Activated CD4-positive, alpha-beta memory T cell treated with anti-CD3 and anti-CD28 coated beads, Interleukin-2, amount 10 ng/mL, durations not matched to agents 7 days and 5 days (primary cell): ENCODE data around the gene ZNF33B. TPM values are rescaled to one million over a fixed set of nuclear protein-coding genes. Genes with fewer than 3 reads are reported as not detected.
"Not testable (repeated sequence)": the region's sequence is repeated elsewhere in the genome, so short reads cannot be mapped to it uniquely, and the experiment has no call there.

Experiments
- CTCF ChIA-PET: fragments of 350-600 bp; sonication (Branson Sonifier 250); formaldehyde crosslinking; loops from one replicate; lab custom pipeline; 2021; ENCODE audit warnings: antibody characterized with exemption, inconsistent platforms; lab: Charles Lee
- POLR2A ChIA-PET: fragments of 350-600 bp; sonication (Branson Sonifier 250); formaldehyde crosslinking; loops from one replicate; lab custom pipeline; 2021; ENCODE audit warnings: antibody characterized with exemption; lab: Charles Lee
- DNase-seq: peaks from one replicate; pipeline ENCODE4 v3.0.0-alpha.2; 2020
- H3K27ac Mint-ChIP-seq: one replicate; pipeline ENCODE4 v1.8.0; 2021; ENCODE audit warnings: mild to moderate bottlenecking, mixed read lengths
- H3K27me3 Mint-ChIP-seq: one replicate; pipeline ENCODE4 v1.8.0; 2021; ENCODE audit warnings: mixed read lengths
- H3K36me3 Mint-ChIP-seq: one replicate; pipeline ENCODE4 v1.8.0; 2021; ENCODE audit warnings: low read depth, mixed read lengths
- H3K4me1 Mint-ChIP-seq: one replicate; pipeline ENCODE4 v1.8.0; 2021; ENCODE audit warnings: mixed read lengths
- H3K4me3 Mint-ChIP-seq: one replicate; pipeline ENCODE4 v1.8.0; 2021; ENCODE audit warnings: mild to moderate bottlenecking, mixed read lengths
- H3K9me3 Mint-ChIP-seq: one replicate; pipeline ENCODE4 v1.8.0; 2021; ENCODE audit warnings: mixed read lengths
- total RNA-seq, 2 experiments: library from RNA; stranded (reverse); gene quantifications; one replicate each; pipeline ENCODE4 v1.2.3, GENCODE V29; 2021

Gene ZNF33B
- total RNA-seq, 2 experiments from 2014 or later = 19.9 to 23.8 TPM

GRCh38 chr10:42594246-42594650, 44.1 kb downstream of the ZNF33B start:
- H3K9me3 Mint-ChIP-seq = peaks cover 72% of the 10 kb centered on the region
- no peak overlapping the region for H3K4me3 Mint-ChIP-seq

GRCh38 chr10:42593284-42593683, 45.1 kb downstream of the ZNF33B start:
- H3K4me3 Mint-ChIP-seq = no peak overlapping the region
- POLR2A ChIA-PET = no interaction called here

More at GRCh38 chr10:42594246-42594650, 44.1 kb downstream of the ZNF33B start:
- Mint-ChIP-seq H3K27ac (no peak overlapping the region), H3K4me1 (no peaks in the 10 kb centered on the region), H3K36me3 (peaks cover 73% of the 10 kb centered on the region), H3K27me3 (no peaks in the 10 kb centered on the region)
- no peak for DNase-seq
- POLR2A ChIA-PET = no interaction called here
- CTCF ChIA-PET = no interaction called here

GRCh38 chr10:42583828-42584227, 54.5 kb downstream of the ZNF33B start:
- H3K36me3 Mint-ChIP-seq = peaks cover 18% of the 10 kb centered on the region
- no peaks in the 10 kb centered on the region for H3K4me1 Mint-ChIP-seq
- ChIA-PET POLR2A (no interaction called here), CTCF (no interaction called here)
- H3K27me3 Mint-ChIP-seq = no peaks in the 10 kb centered on the region
- H3K9me3 Mint-ChIP-seq = peaks cover 48% of the 10 kb centered on the region
- H3K27ac Mint-ChIP-seq = no peak overlapping the region
- DNase-seq = no peak
- no peak overlapping the region for H3K4me3 Mint-ChIP-seq

More at GRCh38 chr10:42593284-42593683, 45.1 kb downstream of the ZNF33B start:
- no peak for DNase-seq
- CTCF ChIA-PET = no interaction called here
- no peak overlapping the region for H3K27ac Mint-ChIP-seq
- no peaks in the 10 kb centered on the region for H3K27me3 Mint-ChIP-seq
- no peaks in the 10 kb centered on the region for H3K4me1 Mint-ChIP-seq
- H3K9me3 Mint-ChIP-seq = peaks cover 71% of the 10 kb centered on the region
- H3K36me3 Mint-ChIP-seq = peaks cover 75% of the 10 kb centered on the region

GRCh38 chr10:42578019-42578418, 60.4 kb downstream of the ZNF33B start:
- POLR2A ChIA-PET = no interaction called here
- Mint-ChIP-seq H3K27me3 (no peaks in the 10 kb centered on the region), H3K9me3 (peaks cover 23% of the 10 kb centered on the region), H3K4me3 (no peak overlapping the region), H3K27ac (no peak overlapping the region), H3K4me1 (peaks cover 2% of the 10 kb centered on the region), H3K36me3 (no peaks in the 10 kb centered on the region)
- CTCF ChIA-PET = no interaction called here
- no peak for DNase-seq

- Mint-ChIP-seq H3K36me3 (no peaks in the 10 kb centered on the region), H3K27ac (no peak overlapping the region), H3K27me3 (no peaks in the 10 kb centered on the region), H3K4me1 (peaks cover 2% of the 10 kb centered on the region), H3K4me3 (no peak overlapping the region), H3K9me3 (peaks cover 14% of the 10 kb centered on the region)
- no peak for DNase-seq
- CTCF ChIA-PET = no interaction called here
- POLR2A ChIA-PET = no interaction called here
These were observed 62.0 kb downstream of the ZNF33B start for GRCh38 chr10:42576338-42576737.

- Mint-ChIP-seq H3K4me3 (no peak overlapping the region), H3K4me1 (peaks cover 2% of the 10 kb centered on the region), H3K9me3 (peaks cover 12% of the 10 kb centered on the region), H3K36me3 (no peaks in the 10 kb centered on the region), H3K27me3 (no peaks in the 10 kb centered on the region), H3K27ac (no peak overlapping the region)
- POLR2A ChIA-PET = no interaction called here
- CTCF ChIA-PET = no interaction called here
- DNase-seq = no peak
These were observed 64.0 kb downstream of the ZNF33B start for GRCh38 chr10:42574336-42574735.

GRCh38 chr10:42556931-42557330, 81.4 kb downstream of the ZNF33B start:
- CTCF ChIA-PET = no interaction called here
- Mint-ChIP-seq H3K4me3 (no peak overlapping the region), H3K27ac (no peak overlapping the region), H3K4me1 (peaks cover 12% of the 10 kb centered on the region), H3K9me3 (no peaks in the 10 kb centered on the region), H3K27me3 (no peaks in the 10 kb centered on the region), H3K36me3 (peaks cover 2% of the 10 kb centered on the region)
- DNase-seq = no peak
- POLR2A ChIA-PET = no interaction called here

GRCh38 chr10:42553576-42553975, 84.8 kb downstream of the ZNF33B start:
- H3K27me3 Mint-ChIP-seq, H3K9me3 Mint-ChIP-seq, H3K27ac Mint-ChIP-seq, CTCF ChIA-PET, POLR2A ChIA-PET, DNase-seq: not testable (repeated sequence)
- Mint-ChIP-seq H3K4me1 (peaks cover 35% of the 10 kb centered on the region), H3K36me3 (peaks cover 30% of the 10 kb centered on the region), H3K4me3 (peak overlapping the region; percentile 97)

- POLR2A ChIA-PET = no interaction called here
- H3K4me1 Mint-ChIP-seq = peaks cover 35% of the 10 kb centered on the region
These were observed 85.3 kb downstream of the ZNF33B start for GRCh38 chr10:42553064-42553407.

GRCh38 chr10:42552188-42553063, 85.9 kb downstream of the ZNF33B start:
- ChIA-PET CTCF (no interaction called here), POLR2A (interaction anchor here (0.8 to 1.5 kb wide), 2 partner anchors 86 to 230 kb away, joined by 3 to 12 read pairs; partner anchors contain the start of genes BMS1 and ZNF33B)
- Mint-ChIP-seq H3K36me3 (peaks cover 39% of the 10 kb centered on the region), H3K4me3 (peak overlapping the region; percentile 97), H3K27me3 (no peaks in the 10 kb centered on the region), H3K4me1 (peaks cover 38% of the 10 kb centered on the region), H3K9me3 (peaks cover 3% of the 10 kb centered on the region), H3K27ac (peak overlapping the region; percentile 90)
- DNase-seq = peak; percentile 96

More at GRCh38 chr10:42553064-42553407, 85.3 kb downstream of the ZNF33B start:
- no peak for DNase-seq
- Mint-ChIP-seq H3K4me3 (peak overlapping the region; percentile 97), H3K27me3 (no peaks in the 10 kb centered on the region), H3K36me3 (peaks cover 33% of the 10 kb centered on the region), H3K27ac (peak overlapping the region; percentile 90), H3K9me3 (no peaks in the 10 kb centered on the region)
- CTCF ChIA-PET = no interaction called here

GRCh38 chr10:42551582-42552187, 86.7 kb downstream of the ZNF33B start:
- CTCF ChIA-PET = no interaction called here
- no peak for DNase-seq

GRCh38 chr10:42549851-42550250, 88.5 kb downstream of the ZNF33B start:
- Mint-ChIP-seq H3K27ac (no peak overlapping the region), H3K4me1 (peaks cover 40% of the 10 kb centered on the region), H3K27me3 (no peaks in the 10 kb centered on the region), H3K4me3 (no peak overlapping the region), H3K36me3 (peaks cover 59% of the 10 kb centered on the region), H3K9me3 (peaks cover 17% of the 10 kb centered on the region)
- DNase-seq = no peak
- POLR2A ChIA-PET = no interaction called here
- CTCF ChIA-PET = no interaction called here

More at GRCh38 chr10:42551582-42552187, 86.7 kb downstream of the ZNF33B start:
- Mint-ChIP-seq H3K9me3 (peaks cover 6% of the 10 kb centered on the region), H3K4me1 (peaks cover 40% of the 10 kb centered on the region), H3K27ac (peak overlapping the region; percentile 90), H3K27me3 (no peaks in the 10 kb centered on the region), H3K36me3 (peaks cover 47% of the 10 kb centered on the region), H3K4me3 (peak overlapping the region; percentile 97)
- POLR2A ChIA-PET = interaction anchor here (0.8 to 1.5 kb wide), 4 partner anchors 79 to 231 kb away, joined by 3 to 12 read pairs (median 4); partner anchors contain the start of genes BMS1 and ZNF33B

- Mint-ChIP-seq H3K27ac (no peak overlapping the region), H3K4me3 (no peak overlapping the region), H3K4me1 (peaks cover 38% of the 10 kb centered on the region), H3K9me3 (peaks cover 26% of the 10 kb centered on the region), H3K27me3 (no peaks in the 10 kb centered on the region), H3K36me3 (peaks cover 70% of the 10 kb centered on the region)
- no peak for DNase-seq
- CTCF ChIA-PET = no interaction called here
- POLR2A ChIA-PET = no interaction called here
These were observed 90.1 kb downstream of the ZNF33B start for GRCh38 chr10:42548254-42548653.
